Measurements from ENCODE around the gene TXNDC16.

- no peak for TF ChIP-seq POLR2A (IDR thresholded peaks at IDR 0.05)
- no peak for TF ChIP-seq CTCF (IDR thresholded peaks at IDR 0.05 in 4 of 5, conservative IDR thresholded peaks at IDR 0.05 in 1 of 5)
These were observed 1.1 kb downstream of the TXNDC16 start for GRCh38 chr14:52551205-52551604.
